ENCODE data around the gene COL25A1.

GRCh38 chr4:109254845-109255244, 47.6 kb downstream of the COL25A1 start:
- TF ChIP-seq EP300 (IDR thresholded peaks at IDR 0.05; ENCODE audit: low read depth) (no peak), CTCF (IDR thresholded peaks at IDR 0.05) (no peak), POLR2A (IDR thresholded peaks at IDR 0.05) (no peak), POLR2AphosphoS5 (IDR thresholded peaks at IDR 0.05) (no peak)
